ENCODE data around the gene NFE2.

DNA sequence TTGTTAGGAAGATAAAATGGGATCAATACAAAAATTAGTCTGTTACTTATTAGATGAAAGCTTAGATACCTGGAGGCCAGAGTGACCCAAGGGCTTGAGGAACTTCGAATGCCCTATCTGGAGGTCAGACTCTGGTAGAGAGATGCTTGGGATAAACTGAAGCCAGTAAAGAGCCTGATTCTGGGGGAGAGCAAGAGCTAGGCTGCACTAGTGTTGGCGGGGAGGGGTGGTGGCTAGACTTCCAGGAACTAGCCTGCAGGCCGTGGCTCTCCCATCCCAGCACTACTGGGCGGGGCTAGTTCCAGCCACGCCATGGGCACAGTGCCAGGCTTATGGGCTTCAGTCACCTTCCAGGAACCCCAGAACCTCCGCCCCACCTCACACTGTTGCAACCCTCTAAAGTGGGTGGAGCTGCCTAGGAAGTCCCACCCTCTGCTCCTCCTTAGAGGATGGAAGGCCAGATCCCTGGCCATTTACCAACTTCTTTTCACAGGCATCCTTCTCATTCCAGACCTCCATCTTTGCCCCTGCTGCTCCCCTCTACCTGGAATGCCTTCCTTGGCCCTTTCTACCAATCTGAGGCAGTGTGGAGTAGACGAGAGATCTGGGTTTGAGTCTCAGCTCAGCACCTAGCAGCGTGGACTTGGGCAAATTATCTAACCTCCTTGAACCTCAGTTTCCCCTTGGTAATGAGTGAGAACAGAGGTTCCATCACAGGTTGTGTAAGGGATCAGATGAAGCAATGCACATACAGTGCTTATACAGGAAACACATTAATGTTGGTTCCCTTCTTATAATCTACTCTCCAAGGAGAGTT, 6.3 kb upstream of the NFE2 start:
- TF ChIP-seq, protein P1, sequence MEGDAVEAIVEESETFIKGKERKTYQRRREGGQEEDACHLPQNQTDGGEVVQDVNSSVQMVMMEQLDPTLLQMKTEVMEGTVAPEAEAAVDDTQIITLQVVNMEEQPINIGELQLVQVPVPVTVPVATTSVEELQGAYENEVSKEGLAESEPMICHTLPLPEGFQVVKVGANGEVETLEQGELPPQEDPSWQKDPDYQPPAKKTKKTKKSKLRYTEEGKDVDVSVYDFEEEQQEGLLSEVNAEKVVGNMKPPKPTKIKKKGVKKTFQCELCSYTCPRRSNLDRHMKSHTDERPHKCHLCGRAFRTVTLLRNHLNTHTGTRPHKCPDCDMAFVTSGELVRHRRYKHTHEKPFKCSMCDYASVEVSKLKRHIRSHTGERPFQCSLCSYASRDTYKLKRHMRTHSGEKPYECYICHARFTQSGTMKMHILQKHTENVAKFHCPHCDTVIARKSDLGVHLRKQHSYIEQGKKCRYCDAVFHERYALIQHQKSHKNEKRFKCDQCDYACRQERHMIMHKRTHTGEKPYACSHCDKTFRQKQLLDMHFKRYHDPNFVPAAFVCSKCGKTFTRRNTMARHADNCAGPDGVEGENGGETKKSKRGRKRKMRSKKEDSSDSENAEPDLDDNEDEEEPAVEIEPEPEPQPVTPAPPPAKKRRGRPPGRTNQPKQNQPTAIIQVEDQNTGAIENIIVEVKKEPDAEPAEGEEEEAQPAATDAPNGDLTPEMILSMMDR (IDR thresholded peaks at IDR 0.05) = no peak
- no peak for TF ChIP-seq POLR2A (IDR thresholded peaks at IDR 0.05)

Data from prostate gland (tissue), 2 donors.